GM12878 (cell line): ENCODE measurements around the gene SGSH. TPM values are rescaled to one million over a fixed set of nuclear protein-coding genes. Genes with fewer than 3 reads are reported as not detected.

Experiments used
- ATAC-seq: fragments of 200-7000 bp; cut with Tn5 transposase; 3 replicates; pipeline ENCODE4 v1.9.1; 2020; ENCODE audit warnings: mild to moderate bottlenecking, moderate library complexity
- BruUV-seq: library from RNA; stranded (reverse); fragments of 400-500 nt; replicated peaks from 2 replicates; lab custom pipeline; 2021; lab: Mats Ljungman, UMichigan
- CTCF ChIA-PET: fragments of 300-600 bp; sonication (Branson Sonifier 250); formaldehyde crosslinking; extraction: SDS; loops from one replicate; lab custom pipeline; 2021; ENCODE audit warnings: inconsistent platforms; lab: Yijun Ruan, JAX
- POLR2A ChIA-PET: fragments of 350-600 bp; formaldehyde crosslinking; extraction: SDS; loops from one replicate; lab custom pipeline; 2021; ENCODE audit warnings: inconsistent platforms; lab: Charles Lee
- RAD21 ChIA-PET: fragments of 300-600 bp; sonication (Branson Sonifier 250); formaldehyde crosslinking; loops from one replicate; lab custom pipeline; 2023; ENCODE audit warnings: antibody characterized with exemption; ENCODE audit not compliant: unreplicated experiment; lab: Charles Lee
- SMC1A ChIA-PET: fragments of 300-600 bp; sonication (Branson Sonifier 250); formaldehyde crosslinking; loops from one replicate; lab custom pipeline; 2023; ENCODE audit not compliant: unreplicated experiment, uncharacterized antibody; lab: Charles Lee
- DNase-seq: peaks from one replicate; pipeline ENCODE4 v3.0.0-alpha.2; 2011; ENCODE audit warnings: low read depth, low spot score
- FAIRE-seq: peaks from 3 replicates; lab custom pipeline; 2011; peaks lifted over from hg19 to GRCh38; lab: Jason Lieb, UNC
- H2AFZ ChIP-seq: 2 replicates; pipeline ENCODE4 v1.6.0; 2011; ENCODE audit warnings: low read depth, low read length, control low read depth; ENCODE audit not compliant: control insufficient read depth
- H3K27ac ChIP-seq: 2 replicates; pipeline ENCODE4 v1.5.1; 2011; ENCODE audit warnings: control low read depth; ENCODE audit not compliant: control insufficient read depth, insufficient read depth
- H3K27me3 ChIP-seq, 2 experiments: replicated peaks in 1 of 2; 2 replicates each; pipeline versions ENCODE4 v1.6.0 to v1.6.1; 2011; ENCODE audit warnings: low read length in 1 of 2; ENCODE audit not compliant: control insufficient read depth in 2 of 2, insufficient read depth in 2 of 2
- H3K36me3 ChIP-seq, 2 experiments: 2 replicates each; pipeline ENCODE4 v1.5.1; 2011; ENCODE audit warnings: low read length in 1 of 2; ENCODE audit not compliant: control insufficient read depth in 2 of 2, insufficient read depth in 2 of 2
- H3K4me1 ChIP-seq: 2 replicates; pipeline ENCODE4 v1.6.1; 2011; ENCODE audit warnings: mild to moderate bottlenecking, low read length, moderate library complexity, mixed read lengths; ENCODE audit not compliant: control insufficient read depth, insufficient read depth
- H3K4me2 ChIP-seq: 2 replicates; pipeline ENCODE4 v1.6.0; 2011; ENCODE audit warnings: control low read depth; ENCODE audit not compliant: control insufficient read depth, insufficient read depth
- H3K4me3 ChIP-seq: fragments of 200-600 bp; sonication (generic); 2 replicates; pipeline ENCODE4 v1.5.1; 2016
- H3K79me2 ChIP-seq: 2 replicates; pipeline ENCODE4 v1.6.0; 2011; ENCODE audit warnings: low read length; ENCODE audit not compliant: control insufficient read depth, insufficient read depth
- H3K9ac ChIP-seq: 2 replicates; pipeline ENCODE4 v1.8.0; 2011; ENCODE audit warnings: low read length, control low read depth, mixed read lengths; ENCODE audit not compliant: control insufficient read depth, insufficient read depth
- H3K9me3 ChIP-seq: replicated peaks from 3 replicates; pipeline ENCODE4 v1.5.1; 2011; ENCODE audit warnings: mild to moderate bottlenecking, low read length; ENCODE audit not compliant: control insufficient read depth, insufficient read depth
- H4K20me1 ChIP-seq: 2 replicates; pipeline ENCODE4 v1.6.0; 2011; ENCODE audit not compliant: control insufficient read depth, insufficient read depth
- CHD1 ChIP-seq: IDR thresholded peaks from 2 replicates; pipeline ENCODE4 v1.6.1; 2012; ENCODE audit warnings: low read depth, low read length, improper control_type of control experiment
- CHD4 ChIP-seq: fragments of 200-600 bp; sonication (generic); IDR thresholded peaks from 2 replicates; pipeline ENCODE4 v1.6.1; 2016; ENCODE audit warnings: mild to moderate bottlenecking
- ESRRA ChIP-seq: IDR thresholded peaks from 2 replicates; pipeline ENCODE4 v1.6.1; 2012; ENCODE audit warnings: mild to moderate bottlenecking, low read length, improper control_type of control experiment
- FOXM1 ChIP-seq: IDR thresholded peaks from 2 replicates; pipeline ENCODE4 v1.6.1; 2012; ENCODE audit warnings: low read depth, mild to moderate bottlenecking, inconsistent platforms, low read length, moderate library complexity
- GABPA ChIP-seq: IDR thresholded peaks from 2 replicates; pipeline ENCODE4 v1.6.1; 2014; ENCODE audit warnings: antibody characterized with exemption, low read depth, mild to moderate bottlenecking, inconsistent platforms
- IKZF2 ChIP-seq, 2 experiments: fragments of 450-650 bp; IDR thresholded peaks; 2 replicates each; pipeline ENCODE4 v1.6.1; 2017; ENCODE audit warnings: mild to moderate bottlenecking in 2 of 2, moderate library complexity in 2 of 2
- IRF4 ChIP-seq: IDR thresholded peaks from 2 replicates; pipeline ENCODE4 v1.6.1; 2011; ENCODE audit warnings: low read depth, low read length
- MYC ChIP-seq: IDR thresholded peaks from 2 replicates; pipeline ENCODE4 v1.6.1; 2011; ENCODE audit warnings: mild to moderate bottlenecking, low read length, moderate library complexity, inconsistent platforms; ENCODE audit not compliant: insufficient read depth, insufficient replicate concordance, insufficient read length, severe bottlenecking
- NFIC ChIP-seq: IDR thresholded peaks from 2 replicates; pipeline ENCODE4 v1.6.1; 2012; ENCODE audit warnings: low read depth, mild to moderate bottlenecking, inconsistent platforms, low read length, moderate library complexity
- SREBF1 ChIP-seq: IDR thresholded peaks from 2 replicates; pipeline ENCODE4 v1.6.1; 2012; ENCODE audit warnings: mild to moderate bottlenecking, low read length
- ZNF384 ChIP-seq: IDR thresholded peaks from 2 replicates; pipeline ENCODE4 v1.6.1; 2012; ENCODE audit warnings: low read depth, mild to moderate bottlenecking, low read length, improper control_type of control experiment, borderline replicate concordance
- ZSCAN29 ChIP-seq: fragments of 450-650 bp; IDR thresholded peaks from 2 replicates; pipeline ENCODE4 v1.6.1; 2017; ENCODE audit warnings: mild to moderate bottlenecking, moderate library complexity
- WGBS: methylation state at CpG from one replicate; pipeline ENCODE4 v1.1.6; 2016; ENCODE audit warnings: low lambda C conversion rate; ENCODE audit not compliant: insufficient replicate concordance, insufficient coverage; ENCODE audit errors: missing lambda C conversion rate; 5-methylcytosine and 5-hydroxymethylcytosine counted together
- in situ Hi-C: fragments of 300-500 bp; cut with MboI; formaldehyde crosslinking; loops from 9 replicates; pipeline ENCODE4 v1.14.3; 2018; ENCODE audit warnings: mixed read lengths
- intact Hi-C: fragments of 100-400 bp; cut with micrococcal nuclease; formaldehyde crosslinking; loops from one replicate; pipeline ENCODE4 v1.14.2; 2022; ENCODE audit not compliant: unreplicated experiment
- polyA plus RNA-seq, 11 experiments: library from polyadenylated mRNA; depleted of rRNA in 4 of 11; unstranded in 6 of 11; stranded (reverse) in 5 of 11; fragments of >200 nt; fragmentation: Nextera tagmentation in 4 of 11; fragmentation: Illumina TruSeq in 1 of 11; extraction: Ambion mirVana in 4 of 11; extraction: Trizol in 1 of 11; gene quantifications; 1 replicate in 1 of 11; 2 replicates in 10 of 11; pipeline versions ENCODE4 v1.2.1 to v1.2.3, GENCODE V29; 2011 to 2016; ENCODE audit warnings: inconsistent platforms in 2 of 11, missing spikeins in 2 of 11, low read depth in 1 of 11
- total RNA-seq, 4 experiments: library from RNA; depleted of rRNA in 3 of 4; stranded (reverse); fragments of >200 nt in 3 of 4; fragmentation: Illumina TruSeq in 1 of 4; extraction: Trizol in 1 of 4; gene quantifications; 2 replicates each; pipeline versions ENCODE4 v1.2.1 to v1.2.3, GENCODE V29; 2013 to 2021
- TF ChIP-seq, protein P1 (sequence below): fragments of 450-650 bp; IDR thresholded peaks from 2 replicates; pipeline ENCODE4 v1.6.1; 2017; ENCODE audit warnings: antibody characterized with exemption, mild to moderate bottlenecking, moderate library complexity
- TF ChIP-seq, protein P2 (sequence below): IDR thresholded peaks from 2 replicates; pipeline ENCODE4 v1.6.1; 2012; ENCODE audit warnings: low read depth, low read length, improper control_type of control experiment
- TF ChIP-seq, protein P3 (sequence below): fragments of 450-650 bp; IDR thresholded peaks from 2 replicates; pipeline ENCODE4 v1.6.1; 2017; ENCODE audit warnings: low read depth, mild to moderate bottlenecking, moderate library complexity

Gene SGSH
- total and polyA plus RNA-seq, 10 of the 15 experiments (the other 5 are each of a cell fraction or from before 2014, with no cell fraction given), result 0.13 to 17.2 (median 6.0) TPM

DNA sequence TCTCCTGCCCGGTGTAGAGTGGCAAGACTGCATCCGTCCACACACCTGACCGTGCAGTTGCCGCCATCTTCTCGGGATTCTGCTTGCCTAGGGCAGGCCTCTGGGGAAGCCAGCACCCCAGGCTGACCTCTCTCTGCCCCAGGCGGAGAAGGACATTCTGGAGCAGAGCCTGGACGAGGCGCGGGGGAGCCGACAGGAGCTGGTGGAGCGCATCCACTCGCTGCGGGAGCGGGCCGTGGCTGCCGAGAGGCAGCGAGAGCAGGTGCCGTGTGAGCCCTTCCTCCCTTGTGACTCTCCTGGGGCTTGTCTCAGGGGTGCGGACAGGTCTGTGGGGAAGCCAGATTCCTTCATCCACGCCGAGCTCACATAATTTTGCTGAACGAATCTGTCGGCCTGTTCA, 30.5 kb downstream of the SGSH start (continued):
- TF ChIP-seq, protein P1, sequence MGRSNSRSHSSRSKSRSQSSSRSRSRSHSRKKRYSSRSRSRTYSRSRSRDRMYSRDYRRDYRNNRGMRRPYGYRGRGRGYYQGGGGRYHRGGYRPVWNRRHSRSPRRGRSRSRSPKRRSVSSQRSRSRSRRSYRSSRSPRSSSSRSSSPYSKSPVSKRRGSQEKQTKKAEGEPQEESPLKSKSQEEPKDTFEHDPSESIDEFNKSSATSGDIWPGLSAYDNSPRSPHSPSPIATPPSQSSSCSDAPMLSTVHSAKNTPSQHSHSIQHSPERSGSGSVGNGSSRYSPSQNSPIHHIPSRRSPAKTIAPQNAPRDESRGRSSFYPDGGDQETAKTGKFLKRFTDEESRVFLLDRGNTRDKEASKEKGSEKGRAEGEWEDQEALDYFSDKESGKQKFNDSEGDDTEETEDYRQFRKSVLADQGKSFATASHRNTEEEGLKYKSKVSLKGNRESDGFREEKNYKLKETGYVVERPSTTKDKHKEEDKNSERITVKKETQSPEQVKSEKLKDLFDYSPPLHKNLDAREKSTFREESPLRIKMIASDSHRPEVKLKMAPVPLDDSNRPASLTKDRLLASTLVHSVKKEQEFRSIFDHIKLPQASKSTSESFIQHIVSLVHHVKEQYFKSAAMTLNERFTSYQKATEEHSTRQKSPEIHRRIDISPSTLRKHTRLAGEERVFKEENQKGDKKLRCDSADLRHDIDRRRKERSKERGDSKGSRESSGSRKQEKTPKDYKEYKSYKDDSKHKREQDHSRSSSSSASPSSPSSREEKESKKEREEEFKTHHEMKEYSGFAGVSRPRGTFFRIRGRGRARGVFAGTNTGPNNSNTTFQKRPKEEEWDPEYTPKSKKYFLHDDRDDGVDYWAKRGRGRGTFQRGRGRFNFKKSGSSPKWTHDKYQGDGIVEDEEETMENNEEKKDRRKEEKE, result no peak
- TF ChIP-seq IRF4, result no peak
- no peak for TF ChIP-seq GABPA
- TF ChIP-seq FOXM1, result no peak
- no peak for TF ChIP-seq SREBF1
- TF ChIP-seq, all 136 proteins: peak for 0

DNA sequence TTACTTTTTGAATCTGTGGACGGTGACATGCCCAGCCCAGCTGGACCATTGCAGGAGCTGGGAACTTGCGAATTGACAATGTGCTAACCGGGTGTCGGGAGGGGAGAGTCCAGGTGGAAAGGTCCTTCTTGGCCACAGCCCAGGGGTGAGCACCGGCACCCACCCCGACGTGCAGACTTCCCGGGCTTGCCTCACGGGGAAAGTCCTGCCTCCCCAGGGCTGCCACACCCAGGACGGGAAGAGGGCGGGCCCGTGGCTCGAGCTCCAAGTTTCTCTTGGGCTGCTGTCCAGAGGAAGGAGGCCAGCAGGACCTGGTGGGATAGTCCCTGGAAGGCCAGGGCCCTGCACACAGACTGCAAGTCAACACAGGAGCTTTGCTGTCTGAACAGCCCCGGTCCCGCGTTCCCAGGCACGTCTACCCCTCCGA, 32.6 kb downstream of the SGSH start:
- SMC1A ChIA-PET, result no interaction called here
- H3K36me3 ChIP-seq, result no peaks in the 10 kb centered on the region
- no TSS peak for BruUV-seq
- POLR2A ChIA-PET, result no interaction called here
- CTCF ChIA-PET, result interaction anchor here (1.4 to 2.0 kb wide), 2 partner anchors 9 to 86 kb away, joined by 5 read pairs; partner anchors contain the start of gene GAA
- H3K27ac ChIP-seq, result no peak overlapping the region
- WGBS, result 73% methylated on average over 14 of the region's 18 CpGs
- no peaks in the 10 kb centered on the region for H4K20me1 ChIP-seq
- no peak for DNase-seq
- RAD21 ChIA-PET, result no interaction called here
- FAIRE-seq, result no peak
- intact Hi-C loops, result no loop called here
- no peak overlapping the region for H2AFZ ChIP-seq
- in situ Hi-C loops, result no loop called here
- H3K9ac ChIP-seq, result no peak overlapping the region
- no peak for ATAC-seq
- no peaks in the 10 kb centered on the region for H3K79me2 ChIP-seq
- no peak overlapping the region for H3K4me2 ChIP-seq
- no peak overlapping the region for H3K4me3 ChIP-seq
- H3K4me1 ChIP-seq, result no peaks in the 10 kb centered on the region
- H3K9me3 ChIP-seq, result no peaks in the 10 kb centered on the region
- H3K27me3 ChIP-seq, result no peaks in the 10 kb centered on the region; a peak in 2 of 4 replicates
- TF ChIP-seq NFIC, result no peak
- TF ChIP-seq, protein P2, sequence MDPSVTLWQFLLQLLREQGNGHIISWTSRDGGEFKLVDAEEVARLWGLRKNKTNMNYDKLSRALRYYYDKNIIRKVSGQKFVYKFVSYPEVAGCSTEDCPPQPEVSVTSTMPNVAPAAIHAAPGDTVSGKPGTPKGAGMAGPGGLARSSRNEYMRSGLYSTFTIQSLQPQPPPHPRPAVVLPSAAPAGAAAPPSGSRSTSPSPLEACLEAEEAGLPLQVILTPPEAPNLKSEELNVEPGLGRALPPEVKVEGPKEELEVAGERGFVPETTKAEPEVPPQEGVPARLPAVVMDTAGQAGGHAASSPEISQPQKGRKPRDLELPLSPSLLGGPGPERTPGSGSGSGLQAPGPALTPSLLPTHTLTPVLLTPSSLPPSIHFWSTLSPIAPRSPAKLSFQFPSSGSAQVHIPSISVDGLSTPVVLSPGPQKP, result no peak
- no peak for TF ChIP-seq CHD1
- TF ChIP-seq ZNF384, result no peak
- no peak for TF ChIP-seq IKZF2 (IDR thresholded peaks at IDR 0.05)
- TF ChIP-seq CHD4, result no peak
- TF ChIP-seq, protein P3, sequence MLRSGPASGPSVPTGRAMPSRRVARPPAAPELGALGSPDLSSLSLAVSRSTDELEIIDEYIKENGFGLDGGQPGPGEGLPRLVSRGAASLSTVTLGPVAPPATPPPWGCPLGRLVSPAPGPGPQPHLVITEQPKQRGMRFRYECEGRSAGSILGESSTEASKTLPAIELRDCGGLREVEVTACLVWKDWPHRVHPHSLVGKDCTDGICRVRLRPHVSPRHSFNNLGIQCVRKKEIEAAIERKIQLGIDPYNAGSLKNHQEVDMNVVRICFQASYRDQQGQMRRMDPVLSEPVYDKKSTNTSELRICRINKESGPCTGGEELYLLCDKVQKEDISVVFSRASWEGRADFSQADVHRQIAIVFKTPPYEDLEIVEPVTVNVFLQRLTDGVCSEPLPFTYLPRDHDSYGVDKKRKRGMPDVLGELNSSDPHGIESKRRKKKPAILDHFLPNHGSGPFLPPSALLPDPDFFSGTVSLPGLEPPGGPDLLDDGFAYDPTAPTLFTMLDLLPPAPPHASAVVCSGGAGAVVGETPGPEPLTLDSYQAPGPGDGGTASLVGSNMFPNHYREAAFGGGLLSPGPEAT, result no peak
- TF ChIP-seq ESRRA, result no peak
- no peak for TF ChIP-seq MYC
- no peak for TF ChIP-seq ZSCAN29
